Thyroid gland (tissue), 4 donors: Measurements from ENCODE around the gene AGBL4.

Experiments
- CTCF ChIP-seq, 6 experiments: fragments of 200-600 bp in 3 of 6; fragments of 450-650 bp in 3 of 6; sonication (generic) in 3 of 6; IDR thresholded peaks; one replicate each; pipeline ENCODE4 v1.5.1; 2016 to 2019; ENCODE audit warnings: antibody characterized with exemption in 6 of 6, mild to moderate bottlenecking in 2 of 6, inconsistent platforms in 1 of 6, moderate library complexity in 1 of 6
- POLR2A ChIP-seq, 2 donors: fragments of 450-650 bp; IDR thresholded peaks; one replicate each; pipeline ENCODE4 v1.6.1; 2017; ENCODE audit warnings: antibody characterized with exemption in 2 of 2, mild to moderate bottlenecking in 2 of 2, moderate library complexity in 1 of 2

GRCh38 chr1:48552420-48552819, 1471.3 kb downstream of the AGBL4 start:
- TF ChIP-seq CTCF (IDR thresholded peaks at IDR 0.05): peak in 1 of 6 experiments; percentile 19
- no peak for TF ChIP-seq POLR2A (IDR thresholded peaks at IDR 0.05)
